ENCODE measurements around the gene GPR162.
A peak's percentile ranks its signal among the peaks of the same experiment; 100 is the strongest.

The GPR162 gene

GRCh38 chr12:6826125-6826733 is 4.6 kb downstream of the GPR162 start:
- no peak for DNase-seq (ENCODE audit: low read depth)
- no peak for TF ChIP-seq POLR2A (IDR thresholded peaks at IDR 0.05; ENCODE audit: extremely low read depth, insufficient read length)
- no peak for TF ChIP-seq MAX (IDR thresholded peaks at IDR 0.05; ENCODE audit: low read depth, low read length)
- TF ChIP-seq MYC (IDR thresholded peaks at IDR 0.05; ENCODE audit: low read depth, low read length), result no peak
- TF ChIP-seq CTCF (IDR thresholded peaks at IDR 0.05; ENCODE audit: low read depth, low read length), result no peak
- H3K4me3 ChIP-seq (ENCODE audit: low read depth, low read length), result no peak overlapping the region

- TF ChIP-seq MYC (IDR thresholded peaks at IDR 0.05; ENCODE audit: low read depth, low read length), result no peak
- no peak for DNase-seq (ENCODE audit: low read depth)
- H3K4me3 ChIP-seq (ENCODE audit: low read depth, low read length), result no peak overlapping the region
Measured at GRCh38 chr12:6826734-6827436, 5.3 kb downstream of the GPR162 start.

GRCh38 chr12:6827437-6827911 is 5.9 kb downstream of the GPR162 start:
- peak; percentile 63 for DNase-seq (ENCODE audit: low read depth)

GRCh38 chr12:6827982-6828780 is 6.6 kb downstream of the GPR162 start, which contains the start of gene P3H3:
Gene P3H3 (plus strand): TSS chr12:6828407. CDS start chr12:6828441, 34 bp downstream.
- TF ChIP-seq CTCF (IDR thresholded peaks at IDR 0.05; ENCODE audit: low read depth, low read length) (no peak), MYC (IDR thresholded peaks at IDR 0.05; ENCODE audit: low read depth, low read length) (no peak), POLR2A (IDR thresholded peaks at IDR 0.05; ENCODE audit: extremely low read depth, insufficient read length) (peak; percentile 8), MAX (IDR thresholded peaks at IDR 0.05; ENCODE audit: low read depth, low read length) (no peak)
- H3K4me3 ChIP-seq (ENCODE audit: low read depth, low read length), result peak within 1 kb of the TSS; percentile 38
- peak; percentile 34 for DNase-seq (ENCODE audit: low read depth)

More at GRCh38 chr12:6827437-6827911, 5.9 kb downstream of the GPR162 start:
- TF ChIP-seq MAX (IDR thresholded peaks at IDR 0.05; ENCODE audit: low read depth, low read length) (peak; percentile 65), MYC (IDR thresholded peaks at IDR 0.05; ENCODE audit: low read depth, low read length) (no peak)
- no peak overlapping the region for H3K4me3 ChIP-seq (ENCODE audit: low read depth, low read length)

GRCh38 chr12:6828781-6829535 is 7.3 kb downstream of the GPR162 start:
- TF ChIP-seq POLR2A (IDR thresholded peaks at IDR 0.05; ENCODE audit: extremely low read depth, insufficient read length) (peak; percentile 15), CTCF (IDR thresholded peaks at IDR 0.05; ENCODE audit: low read depth, low read length) (no peak), MAX (IDR thresholded peaks at IDR 0.05; ENCODE audit: low read depth, low read length) (no peak), MYC (IDR thresholded peaks at IDR 0.05; ENCODE audit: low read depth, low read length) (peak; percentile 33; the same call in 1 of the 2 replicates)
- peak; percentile 54 for DNase-seq (ENCODE audit: low read depth)

DNA sequence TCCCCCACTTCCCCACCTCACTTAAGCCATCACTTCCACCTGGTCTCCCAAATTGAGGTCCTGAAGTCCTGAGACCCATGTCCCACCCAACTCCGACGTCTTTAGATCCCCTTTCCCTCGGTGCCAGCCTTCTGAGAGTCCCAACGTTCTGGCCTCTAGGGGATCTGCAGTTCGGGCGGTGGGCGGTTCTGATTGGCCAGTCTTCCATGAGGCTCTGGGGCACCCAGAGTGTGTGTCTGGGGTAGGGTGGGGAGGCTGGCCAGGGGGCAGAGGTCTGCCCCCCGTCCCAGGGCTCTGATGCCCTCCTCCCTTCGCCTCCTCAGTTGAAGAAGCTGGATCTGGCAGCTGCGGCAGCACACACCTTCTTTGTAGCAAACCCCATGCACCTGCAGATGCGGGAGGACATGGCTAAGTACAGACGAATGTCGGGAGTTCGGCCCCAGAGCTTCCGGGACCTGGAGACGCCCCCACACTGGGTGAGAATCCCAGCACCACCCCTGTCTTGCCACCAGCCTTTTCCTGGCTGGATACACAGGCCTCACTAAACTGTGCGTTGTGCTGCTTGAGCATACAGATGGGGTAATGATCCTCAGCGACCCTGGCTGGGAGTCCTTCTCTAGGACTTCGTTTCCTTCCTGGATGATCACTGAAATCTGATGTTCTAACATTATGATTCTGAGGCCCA is 8.1 kb downstream of the GPR162 start:
- no peak overlapping the region for H3K4me3 ChIP-seq (ENCODE audit: low read depth, low read length)
- DNase-seq (ENCODE audit: low read depth), result no peak
- TF ChIP-seq MYC (IDR thresholded peaks at IDR 0.05; ENCODE audit: low read depth, low read length), result no peak
- TF ChIP-seq CTCF (IDR thresholded peaks at IDR 0.05; ENCODE audit: low read depth, low read length), result no peak
- no peak for TF ChIP-seq MAX (IDR thresholded peaks at IDR 0.05; ENCODE audit: low read depth, low read length)
- TF ChIP-seq POLR2A (IDR thresholded peaks at IDR 0.05; ENCODE audit: extremely low read depth, insufficient read length), result no peak

More at GRCh38 chr12:6828781-6829535, 7.3 kb downstream of the GPR162 start:
- peak overlapping the region; percentile 38 for H3K4me3 ChIP-seq (ENCODE audit: low read depth, low read length)

Data from NB4 (cell line).